Fibroblast of upper back skin (primary cell): ENCODE measurements around the gene PKD2.
"Not testable (repeated sequence)": the region's sequence is repeated elsewhere in the genome, so short reads cannot be mapped to it uniquely, and the experiment has no call there.

Experiments used
- DNase-seq: peaks from one replicate; pipeline ENCODE4 v3.0.0-alpha.2; 2013

Gene PKD2

DNA sequence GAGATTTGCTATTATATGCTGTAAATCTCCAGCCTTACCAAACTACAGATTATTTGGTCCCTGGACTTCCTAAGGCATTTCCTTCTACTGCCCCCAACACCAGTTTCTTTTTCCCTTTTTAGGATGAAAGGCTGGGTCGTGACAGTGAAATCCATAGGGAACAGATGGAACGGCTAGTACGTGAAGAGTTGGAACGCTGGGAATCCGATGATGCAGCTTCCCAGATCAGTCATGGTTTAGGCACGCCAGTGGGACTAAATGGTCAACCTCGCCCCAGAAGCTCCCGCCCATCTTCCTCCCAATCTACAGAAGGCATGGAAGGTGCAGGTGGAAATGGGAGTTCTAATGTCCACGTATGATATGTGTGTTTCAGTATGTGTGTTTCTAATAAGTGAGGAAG lies 67.9 kb downstream of the PKD2 start:
- DNase-seq: peak; percentile 5

DNA sequence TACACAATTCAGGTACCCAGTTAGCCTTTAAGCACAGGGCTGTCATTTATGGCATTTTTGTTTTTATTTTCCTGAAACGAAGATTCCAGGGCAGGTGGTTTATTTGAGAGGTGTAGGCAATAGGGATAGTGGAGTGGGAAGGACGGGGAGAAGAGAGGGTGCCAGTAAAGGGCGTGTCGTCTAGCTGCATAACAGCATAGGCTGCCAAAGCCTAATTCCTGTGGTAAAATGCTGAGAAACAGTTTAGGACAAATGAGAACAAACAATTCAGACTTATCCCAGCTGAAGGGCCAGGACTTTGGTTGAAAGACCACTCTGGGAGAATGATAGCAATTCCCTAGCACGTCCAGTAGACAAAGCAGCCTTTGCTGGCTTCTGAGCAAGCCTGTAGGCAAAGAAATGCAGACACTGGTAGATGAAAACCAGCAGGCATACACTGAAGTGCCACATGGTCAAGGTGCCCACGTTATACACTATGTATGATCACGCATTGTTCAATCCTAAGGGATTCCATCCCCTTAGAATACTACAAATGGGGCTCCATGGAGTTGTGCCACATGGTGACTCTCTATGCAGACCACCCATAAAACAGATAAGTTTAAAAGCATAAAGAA lies 70.6 kb downstream of the PKD2 start:
- DNase-seq: no peak

DNA sequence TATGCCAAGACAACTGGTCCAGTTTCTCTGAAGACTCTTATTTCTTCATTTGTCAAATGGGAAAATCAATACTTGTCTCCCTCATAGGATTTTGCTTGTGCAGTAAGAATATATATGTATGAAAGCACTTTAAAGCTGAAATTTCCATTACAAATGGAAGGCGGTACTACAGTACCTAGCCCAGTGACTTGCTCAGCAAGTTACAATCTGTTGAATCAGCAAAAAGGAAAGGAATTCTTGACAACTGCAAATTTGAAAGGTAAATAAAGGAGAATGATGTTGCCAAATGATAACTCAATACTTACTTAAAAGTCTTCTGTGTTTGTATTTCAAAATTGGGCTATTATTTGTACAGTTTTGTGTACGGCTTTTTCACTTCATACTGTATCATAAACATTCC lies 71.1 kb downstream of the PKD2 start:
- peak; percentile 1 for DNase-seq

DNA sequence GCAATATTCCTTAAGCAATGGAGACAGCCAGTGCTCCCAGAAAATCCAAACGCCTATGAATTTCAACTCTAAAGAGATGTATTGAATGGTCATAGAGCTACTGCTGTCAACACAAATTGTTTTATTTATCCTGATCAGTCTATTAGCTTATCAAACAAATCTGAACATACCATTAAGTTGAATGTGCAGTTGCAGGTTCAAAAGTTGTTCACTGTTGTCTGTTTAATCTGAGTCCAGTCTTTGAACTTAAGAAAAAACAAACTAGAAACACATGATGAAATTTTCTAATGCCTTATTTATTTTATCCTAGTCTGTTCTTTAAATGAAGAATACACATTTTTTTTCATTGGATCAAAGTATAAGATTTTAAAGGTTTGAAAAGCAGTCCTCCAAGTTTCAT lies 73.2 kb downstream of the PKD2 start:
- no peak for DNase-seq

DNA sequence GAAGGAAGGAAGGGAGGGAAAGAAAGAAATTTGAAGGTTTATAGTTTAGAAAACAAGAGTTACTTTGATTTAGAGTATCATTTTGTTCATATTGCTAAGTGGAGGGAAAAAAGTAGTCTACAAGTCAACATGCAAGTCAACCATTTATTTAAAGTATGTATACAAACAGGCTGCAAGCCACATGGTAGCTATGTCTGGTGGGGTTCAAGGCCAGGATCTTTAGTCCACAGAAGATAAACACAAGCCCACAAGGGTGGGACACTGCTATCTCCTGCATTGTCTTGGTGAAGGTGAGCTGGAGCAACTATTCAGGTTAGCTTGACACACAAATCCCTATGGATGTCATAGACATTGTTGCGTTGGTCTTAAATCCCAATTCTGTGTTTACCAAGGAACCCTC lies 79.6 kb downstream of the PKD2 start:
- no peak for DNase-seq

DNA sequence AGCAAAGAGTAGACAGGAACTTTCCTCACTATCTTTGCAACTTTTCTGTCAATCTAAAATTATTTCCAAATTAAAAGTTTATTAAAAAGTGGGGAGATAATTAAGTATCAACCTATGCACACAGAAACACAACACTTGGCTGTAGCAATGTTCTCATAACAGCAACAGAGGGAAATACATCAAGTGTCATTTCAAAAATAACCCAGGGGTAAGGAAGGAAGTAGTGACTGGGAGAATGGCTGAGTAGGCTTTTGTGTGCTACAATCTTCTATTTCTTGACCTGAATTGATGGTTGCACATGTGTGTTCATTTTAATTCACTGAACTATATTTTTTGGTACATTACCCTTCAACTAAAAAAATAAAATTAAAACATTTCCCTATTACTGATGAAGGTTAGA lies 83.5 kb downstream of the PKD2 start:
- no peak for DNase-seq

DNA sequence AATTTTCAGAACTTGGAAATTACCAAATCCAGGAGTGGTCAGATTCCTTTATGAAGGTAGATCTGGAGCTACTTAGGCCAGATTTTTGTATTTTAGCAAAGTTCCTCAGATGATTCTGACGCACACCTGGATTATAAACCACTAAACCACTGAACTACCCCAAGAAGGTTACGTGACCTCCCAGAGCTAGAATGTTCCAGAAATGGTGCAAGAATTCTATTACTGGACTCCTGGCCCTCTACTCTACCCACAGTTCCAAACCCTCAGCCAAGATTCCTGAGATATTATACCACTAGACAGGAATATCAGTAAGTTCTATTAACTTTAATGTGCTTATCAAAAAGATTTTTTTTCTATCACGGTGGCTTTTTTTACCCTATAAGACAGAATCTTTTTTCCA lies 83.9 kb downstream of the PKD2 start:
- DNase-seq: peak; percentile 9

DNA sequence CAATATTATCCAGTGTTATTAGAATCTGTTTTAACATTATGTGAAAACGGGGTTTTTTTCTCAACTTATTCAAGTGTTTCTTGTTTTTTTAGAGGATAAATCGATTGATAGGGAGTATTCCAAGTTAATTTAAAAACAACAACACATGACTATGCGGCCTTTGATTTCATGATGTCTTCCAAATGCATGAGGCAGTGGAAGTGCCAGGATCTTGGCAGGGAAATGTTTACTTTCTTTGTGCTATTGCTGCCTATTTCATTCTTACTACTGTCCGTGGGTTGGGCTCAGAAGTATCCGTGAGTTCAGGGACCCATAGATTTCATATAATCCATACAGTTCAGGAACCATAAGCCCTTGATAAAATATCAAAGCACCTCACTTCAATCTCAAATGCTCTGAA lies 86.4 kb downstream of the PKD2 start:
- no peak for DNase-seq

DNA sequence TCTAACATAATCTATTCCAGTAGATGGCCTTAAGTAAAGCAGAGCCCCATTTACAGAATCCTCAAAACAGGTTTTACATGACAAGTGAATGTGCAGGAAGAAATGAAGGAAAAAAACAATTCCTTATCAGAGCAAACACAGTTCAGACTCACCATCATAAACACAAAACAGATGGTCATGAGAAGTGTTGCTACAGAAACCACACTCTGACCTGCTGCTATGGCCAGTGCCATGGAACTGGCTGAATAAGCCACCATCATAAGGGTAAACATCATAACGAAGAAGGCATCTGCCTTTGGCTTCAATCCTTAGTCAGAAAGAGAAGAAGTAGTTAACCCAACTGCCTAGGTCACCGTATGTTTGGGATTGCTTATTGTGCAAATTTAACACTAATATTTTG lies 89.9 kb downstream of the PKD2 start:
- no peak for DNase-seq

DNA sequence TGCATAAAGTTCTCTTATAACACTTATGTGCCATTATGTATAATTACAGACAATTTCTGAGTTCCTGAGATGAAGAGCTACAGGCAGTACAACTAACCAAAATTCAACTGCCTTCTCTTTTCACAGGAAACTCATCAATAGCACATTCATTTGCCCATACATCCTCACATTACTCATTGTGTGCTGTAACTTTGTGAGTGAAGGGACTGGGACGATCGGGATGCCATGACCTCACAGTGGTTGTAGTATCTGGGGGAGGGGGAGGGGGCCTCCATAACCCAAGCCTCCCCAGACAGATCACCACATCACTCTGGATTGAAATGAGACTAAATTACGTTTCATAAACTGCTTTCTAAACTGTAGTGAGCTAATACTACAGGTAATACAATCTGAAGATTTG lies 90.3 kb downstream of the PKD2 start:
- DNase-seq: no peak

DNA sequence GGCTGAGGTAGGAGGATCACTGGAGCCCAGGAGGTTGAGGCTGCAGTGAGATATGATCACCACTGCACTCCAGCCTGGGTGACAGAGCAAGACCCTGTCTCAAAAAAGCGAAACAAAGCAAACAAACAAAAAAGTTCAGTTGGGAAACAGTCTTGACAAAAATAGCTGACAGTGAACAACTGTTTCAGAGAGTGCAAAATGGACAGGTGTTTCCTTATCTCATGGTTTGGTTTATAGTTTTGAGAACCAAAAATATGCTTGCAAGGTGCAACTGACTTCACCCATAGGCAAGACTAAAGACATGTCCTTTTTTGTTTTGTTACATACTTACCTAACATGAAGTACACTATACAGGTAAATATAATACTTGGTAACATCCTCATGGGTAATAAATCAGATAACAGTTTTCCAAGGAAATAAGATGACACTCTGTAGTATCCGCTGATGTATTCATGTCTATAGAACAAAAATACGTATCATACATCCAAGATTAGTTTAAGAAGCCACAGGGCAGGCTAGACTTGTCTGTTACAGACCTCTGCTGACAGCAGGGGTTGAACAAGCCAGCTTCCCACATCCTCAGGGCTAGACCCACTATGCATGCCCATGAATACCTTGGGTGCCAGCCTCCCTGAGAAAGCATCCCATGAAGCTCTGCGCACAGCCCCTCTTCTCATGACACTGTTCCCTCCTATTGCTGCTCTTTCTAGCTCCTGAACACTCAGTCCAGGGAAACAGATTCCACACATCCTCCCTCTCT lies 91.7 kb downstream of the PKD2 start:
- DNase-seq: no peak

DNA sequence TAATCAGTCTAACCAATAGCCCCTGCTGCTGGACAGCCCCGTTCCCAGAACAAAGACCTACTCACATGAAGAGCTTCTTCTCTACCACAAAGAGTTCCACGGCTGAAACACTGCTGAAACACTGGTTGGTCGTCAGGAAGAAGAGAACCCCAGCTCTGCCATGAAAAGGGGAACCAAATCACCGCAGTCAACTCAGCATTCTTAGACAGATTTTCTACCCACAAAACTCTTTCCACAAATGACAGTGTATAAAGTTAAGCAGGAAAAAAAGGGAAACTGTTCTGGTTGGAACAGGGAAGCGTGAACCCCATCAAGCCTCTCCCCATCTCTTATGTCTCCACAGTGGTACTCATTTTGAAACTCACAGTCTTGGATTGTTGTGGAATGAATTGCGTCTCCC lies 93.7 kb downstream of the PKD2 start:
- DNase-seq: no peak

DNA sequence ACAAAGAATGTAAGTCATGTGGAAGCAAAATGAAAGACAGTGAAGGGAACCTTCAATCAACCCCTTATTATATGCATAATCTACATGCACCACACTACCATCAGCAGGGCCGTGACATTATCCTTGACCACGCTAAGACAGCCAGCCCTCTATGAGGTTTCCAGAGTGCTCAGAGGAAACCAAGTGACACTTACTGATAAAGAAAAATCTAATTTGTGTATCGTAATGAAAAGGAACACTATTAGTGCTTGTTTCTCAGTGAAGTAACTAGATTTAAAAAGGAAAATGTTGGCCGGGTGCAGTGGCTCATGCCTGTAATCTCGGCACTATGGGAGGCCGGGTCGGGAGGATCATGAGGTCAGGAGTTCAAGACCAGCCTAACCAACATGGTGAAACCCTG lies 94.6 kb downstream of the PKD2 start:
- no peak for DNase-seq

DNA sequence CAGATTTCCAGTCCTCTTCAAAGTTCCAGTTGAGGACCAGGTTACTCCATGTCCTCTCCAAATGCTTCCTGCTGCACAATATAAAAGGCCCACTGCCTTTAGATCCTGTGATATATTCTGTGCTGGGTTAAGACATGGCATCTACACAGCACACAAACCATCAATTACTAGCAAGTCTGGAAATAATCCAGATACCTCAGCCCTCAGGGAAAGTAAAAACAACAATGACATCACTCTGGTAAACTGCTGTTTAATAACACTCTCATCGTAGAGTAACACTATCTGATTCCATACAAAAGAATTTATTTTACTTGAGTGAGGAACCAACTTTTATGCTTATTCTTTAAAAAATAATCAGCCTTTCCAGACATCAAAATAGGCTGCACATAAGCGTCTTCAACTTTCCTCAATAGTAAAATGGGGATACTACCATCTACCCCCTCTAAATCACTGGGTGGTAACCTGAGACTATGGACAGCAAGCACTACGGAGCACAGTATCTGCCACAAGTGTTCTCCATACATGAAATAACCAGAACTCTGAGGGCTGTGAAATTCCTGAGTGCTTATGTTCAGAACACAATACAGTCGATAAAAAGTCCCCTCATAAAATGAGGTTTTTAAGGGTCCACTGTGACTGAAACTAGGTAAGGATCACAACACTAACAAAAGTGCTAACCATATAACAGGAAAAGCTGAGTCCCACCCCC lies 97.6 kb downstream of the PKD2 start:
- peak; percentile 66 for DNase-seq

DNA sequence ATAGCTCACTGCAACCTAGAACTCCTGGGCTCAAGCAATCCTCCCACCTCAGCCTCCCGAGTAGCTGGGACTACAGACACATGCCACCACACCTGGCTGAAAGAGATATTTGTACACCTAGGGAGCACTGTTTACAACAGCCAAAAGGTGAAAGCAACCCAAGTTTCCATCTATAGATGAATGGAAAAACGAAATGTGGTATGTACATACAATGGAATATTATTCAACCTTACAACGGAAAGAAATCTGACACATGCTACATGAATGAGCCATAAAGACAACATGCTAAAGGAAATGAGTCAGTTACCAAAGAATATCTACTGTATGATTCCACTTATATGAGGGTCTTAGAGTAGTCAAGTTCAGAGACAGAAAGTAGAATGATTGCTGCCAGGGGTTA lies 98.8 kb downstream of the PKD2 start:
- DNase-seq: peak; percentile 47

DNA sequence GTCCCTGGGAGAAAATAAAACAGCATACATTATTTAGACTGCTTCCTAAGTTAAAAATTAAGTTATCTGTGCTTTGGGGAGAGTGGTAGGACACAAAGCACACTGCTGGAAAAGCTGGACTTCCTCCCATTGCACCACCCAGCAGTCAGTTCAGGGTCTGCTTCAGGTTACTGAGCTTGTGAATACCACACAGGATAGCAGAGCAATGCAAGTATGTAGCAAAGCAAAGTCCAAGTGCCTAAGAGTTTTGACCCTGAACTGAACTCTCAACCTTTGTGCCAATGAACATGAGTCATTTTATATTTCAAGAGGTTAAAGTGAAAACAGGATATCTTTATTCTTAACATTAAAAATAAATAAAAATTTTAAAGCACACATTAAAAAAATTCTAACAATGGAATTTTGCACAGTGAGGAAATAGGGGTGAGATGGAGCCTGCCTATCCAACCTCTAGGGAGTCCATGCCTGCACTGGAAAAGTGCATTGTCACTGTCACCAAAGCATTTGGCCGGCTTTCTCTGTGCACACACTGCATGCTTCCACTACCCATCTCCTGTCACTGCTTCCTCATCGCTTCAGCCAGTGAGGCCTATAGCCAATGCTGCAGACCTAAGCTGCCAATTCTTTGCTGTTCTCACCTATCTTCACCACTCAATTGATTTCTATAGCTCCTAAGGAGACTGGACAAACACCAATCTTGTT lies 100.1 kb downstream of the PKD2 start:
- peak; percentile 10 for DNase-seq

DNA sequence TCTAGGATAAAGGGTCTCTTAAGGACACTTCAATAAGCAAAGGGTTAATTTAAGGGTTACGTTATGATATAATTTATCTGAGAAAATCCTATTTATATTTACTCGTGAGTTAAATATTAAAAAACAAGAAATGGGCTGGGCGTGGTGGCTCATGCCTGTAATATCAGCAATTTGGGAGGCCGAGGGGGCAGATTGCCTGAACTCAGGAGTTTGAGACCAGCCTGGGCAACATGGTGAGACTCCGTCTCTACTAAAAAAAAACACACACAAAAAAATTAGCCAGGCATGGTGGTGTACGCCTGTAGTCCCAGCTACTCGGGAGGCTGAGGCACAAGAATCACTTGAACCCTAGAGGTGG lies 100.7 kb downstream of the PKD2 start:
- DNase-seq: not testable (repeated sequence)

DNA sequence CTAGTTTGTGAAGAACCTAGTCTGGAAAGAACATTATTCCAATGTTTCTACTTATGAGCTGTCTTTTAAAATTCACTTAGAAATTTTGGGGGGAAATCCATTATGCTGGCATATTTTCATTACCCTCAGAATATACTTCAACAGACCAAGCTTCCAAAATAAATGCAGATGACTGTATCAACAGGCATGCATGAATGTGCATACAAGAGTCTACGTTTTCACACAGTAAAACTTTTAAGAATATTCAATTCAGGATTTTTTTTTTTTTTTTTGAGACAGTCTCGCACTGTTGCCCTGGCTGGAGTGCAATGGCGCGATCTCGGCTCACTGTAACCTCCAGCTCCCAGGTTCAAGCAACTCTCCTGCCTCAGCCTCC lies 101.3 kb downstream of the PKD2 start:
- DNase-seq: peak; percentile 19

DNA sequence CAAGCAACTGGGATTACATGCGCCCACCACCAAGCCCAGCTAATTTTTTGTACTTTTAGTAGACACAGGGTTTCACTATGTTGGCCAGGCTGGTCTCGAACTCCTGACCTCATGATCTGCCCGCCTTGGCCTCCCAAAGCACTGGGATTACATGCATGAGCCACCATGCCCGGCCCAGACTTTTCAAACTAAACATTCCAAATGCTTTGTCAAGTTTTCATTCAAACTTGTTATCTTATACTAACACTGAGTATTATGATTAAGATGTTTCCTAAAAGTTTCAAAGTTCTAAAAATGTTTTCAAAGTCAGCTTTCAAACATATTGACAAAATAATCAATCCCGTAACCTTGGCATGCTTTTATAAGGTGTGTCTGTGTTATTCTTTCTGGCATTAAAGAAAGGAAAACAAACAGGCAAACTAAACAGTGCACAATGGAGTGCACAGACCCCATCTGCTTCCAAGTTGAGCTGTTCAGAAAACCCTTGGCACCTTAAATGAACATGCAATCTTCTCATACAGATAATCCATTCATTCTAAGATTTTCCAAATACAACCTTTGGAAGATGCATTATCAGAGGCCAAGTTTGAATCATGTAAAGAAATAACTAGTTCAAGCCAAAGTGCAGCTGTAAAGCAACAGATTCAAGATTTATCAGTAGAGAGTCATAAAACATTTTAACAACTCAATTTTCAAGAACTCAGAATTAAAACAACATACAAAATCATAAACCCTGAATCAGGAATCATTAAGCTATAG lies 101.9 kb downstream of the PKD2 start:
- no peak for DNase-seq

DNA sequence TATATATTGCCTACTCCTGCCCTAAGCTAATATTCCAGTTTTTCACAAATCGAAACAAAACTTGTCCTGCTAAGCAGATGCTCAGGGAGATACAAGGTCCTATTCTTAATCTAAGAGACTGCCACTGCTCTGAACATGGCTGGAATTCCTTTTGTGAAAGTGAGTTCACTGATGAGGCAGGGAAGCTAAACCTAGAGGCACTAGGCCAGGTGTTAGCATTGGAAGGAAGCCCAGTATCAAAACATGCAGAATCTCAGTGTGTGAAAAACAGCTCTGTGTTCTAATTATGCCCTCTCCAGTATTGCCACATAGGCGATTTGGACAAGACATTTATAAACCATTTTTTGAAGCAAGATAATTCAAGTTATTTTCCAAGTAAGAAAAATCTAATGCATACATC lies 103.4 kb downstream of the PKD2 start:
- no peak for DNase-seq

DNA sequence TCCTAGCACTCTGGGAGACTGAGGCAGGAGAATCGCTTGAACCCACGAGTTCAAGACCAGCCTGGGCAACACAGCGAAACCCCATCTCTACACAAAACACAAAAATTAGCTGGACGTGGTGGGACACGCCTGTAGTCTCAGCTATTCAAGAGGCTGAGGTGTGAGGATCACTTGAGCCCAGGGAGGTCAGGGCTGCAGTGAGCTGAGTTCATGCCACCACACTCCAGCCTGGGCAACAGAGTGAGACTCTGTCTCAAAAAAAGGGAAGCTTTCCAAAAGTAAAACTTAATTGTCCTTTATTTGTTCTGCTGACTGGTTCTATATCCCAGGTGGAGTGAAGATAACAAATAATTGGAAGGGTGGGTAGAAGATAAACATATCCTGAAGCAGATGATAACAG lies 105.4 kb downstream of the PKD2 start:
- no peak for DNase-seq

DNA sequence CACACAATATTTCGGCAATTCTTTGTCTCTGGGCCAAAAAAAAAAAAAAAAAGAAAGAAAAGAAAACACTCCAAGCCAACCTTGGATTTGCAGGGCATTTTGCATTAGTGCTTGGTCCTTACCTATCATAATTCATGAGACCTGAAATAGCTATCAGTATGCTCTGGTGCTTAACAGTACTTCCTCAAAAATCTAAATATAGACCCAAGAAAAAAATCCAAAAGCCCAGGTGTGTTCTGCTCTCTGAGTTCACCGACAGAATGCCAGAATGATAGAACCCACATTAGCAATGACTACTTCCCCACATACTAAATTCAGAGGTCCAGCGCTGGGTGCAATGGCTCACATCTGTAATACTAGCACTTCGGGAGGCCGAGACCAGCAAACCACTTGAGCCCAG lies 108.2 kb downstream of the PKD2 start:
- DNase-seq: no peak

DNA sequence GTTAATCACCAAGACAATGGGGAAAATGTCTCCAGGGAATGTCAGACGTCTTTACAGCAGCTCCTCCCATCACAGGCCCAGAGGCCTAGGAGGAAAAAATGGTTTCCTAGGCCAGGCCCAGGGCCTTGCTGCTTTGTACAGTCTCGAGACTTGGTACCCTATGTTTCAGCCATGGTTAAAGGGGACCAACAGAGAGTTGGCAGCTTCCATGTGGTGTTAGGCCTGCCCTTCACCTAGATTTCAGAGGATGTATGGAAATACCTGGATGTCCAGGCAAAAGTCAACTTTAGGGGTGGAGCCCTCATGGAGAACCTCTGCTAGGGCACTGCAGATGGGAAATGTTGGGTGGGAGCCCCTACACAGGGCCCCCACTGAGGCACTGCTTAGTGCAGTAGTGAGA lies 112.5 kb downstream of the PKD2 start:
- no peak for DNase-seq
